HL-60 (cell line): Measurements from ENCODE around the gene SELENOV.

Experiments
- DNase-seq, 2 experiments: peaks; one replicate each; pipeline ENCODE4 v3.0.0-alpha.2; 2010 to 2020; ENCODE audit warnings: low read depth in 1 of 2, low spot score in 1 of 2
- H3K27ac ChIP-seq: fragments of 250-450 bp; sonication (Bioruptor Pico); replicated peaks from 2 replicates; pipeline ENCODE4 v1.5.1; 2020; ENCODE audit warnings: mild to moderate bottlenecking, moderate library complexity
- H3K27me3 ChIP-seq: fragments of 250-450 bp; sonication (Bioruptor Pico); 2 replicates; pipeline ENCODE4 v1.5.1; 2021; ENCODE audit warnings: mild to moderate bottlenecking, moderate library complexity; ENCODE audit not compliant: insufficient read depth, poor library complexity, severe bottlenecking
- H3K4me3 ChIP-seq: replicated peaks from 2 replicates; pipeline ENCODE4 v1.5.1; 2011; ENCODE audit warnings: mild to moderate bottlenecking, control low read depth, low read length; ENCODE audit not compliant: insufficient read depth
- GABPA ChIP-seq: IDR thresholded peaks from 2 replicates; pipeline ENCODE4 v1.6.1; 2012; ENCODE audit warnings: low read depth
- POLR2AphosphoS5 ChIP-seq: IDR thresholded peaks from 2 replicates; pipeline ENCODE4 v1.6.1; 2012; ENCODE audit warnings: low read depth
- SPI1 ChIP-seq: IDR thresholded peaks from 2 replicates; pipeline ENCODE4 v1.6.1; 2012; ENCODE audit warnings: low read depth, mild to moderate bottlenecking, borderline replicate concordance
- TF ChIP-seq, protein P1 (sequence below): IDR thresholded peaks from one replicate; pipeline ENCODE4 v1.5.1; 2011; ENCODE audit warnings: low read length, control low read depth, inconsistent platforms; ENCODE audit not compliant: insufficient read depth
- TF ChIP-seq, protein P2 (sequence below): IDR thresholded peaks from 2 replicates; pipeline ENCODE4 v1.6.1; 2012; ENCODE audit warnings: low read depth; ENCODE audit not compliant: insufficient replicate concordance

The SELENOV gene

DNA sequence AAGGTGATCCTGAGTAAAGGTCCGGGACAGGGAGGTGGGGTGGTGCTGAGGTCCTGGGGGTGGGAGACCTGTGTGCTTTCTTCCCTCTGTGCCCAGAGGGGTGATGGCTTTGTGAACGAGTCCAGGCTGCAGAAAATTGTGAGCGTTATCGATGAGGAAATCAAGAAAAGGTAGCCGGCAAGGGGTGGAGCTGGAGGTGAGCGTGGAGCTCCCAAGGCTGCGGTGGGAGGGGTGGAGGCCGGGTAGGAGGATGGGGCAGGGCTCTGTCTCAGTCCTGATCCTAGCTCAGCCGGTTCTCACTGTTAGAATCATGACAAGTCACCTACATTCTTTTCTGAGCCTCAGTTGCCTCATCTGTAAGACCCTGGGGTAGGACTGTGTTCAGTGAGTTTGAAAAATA lies 4.0 kb downstream of the SELENOV start:
- TF ChIP-seq POLR2AphosphoS5, result no peak
- TF ChIP-seq SPI1, result no peak
- TF ChIP-seq, protein P1, sequence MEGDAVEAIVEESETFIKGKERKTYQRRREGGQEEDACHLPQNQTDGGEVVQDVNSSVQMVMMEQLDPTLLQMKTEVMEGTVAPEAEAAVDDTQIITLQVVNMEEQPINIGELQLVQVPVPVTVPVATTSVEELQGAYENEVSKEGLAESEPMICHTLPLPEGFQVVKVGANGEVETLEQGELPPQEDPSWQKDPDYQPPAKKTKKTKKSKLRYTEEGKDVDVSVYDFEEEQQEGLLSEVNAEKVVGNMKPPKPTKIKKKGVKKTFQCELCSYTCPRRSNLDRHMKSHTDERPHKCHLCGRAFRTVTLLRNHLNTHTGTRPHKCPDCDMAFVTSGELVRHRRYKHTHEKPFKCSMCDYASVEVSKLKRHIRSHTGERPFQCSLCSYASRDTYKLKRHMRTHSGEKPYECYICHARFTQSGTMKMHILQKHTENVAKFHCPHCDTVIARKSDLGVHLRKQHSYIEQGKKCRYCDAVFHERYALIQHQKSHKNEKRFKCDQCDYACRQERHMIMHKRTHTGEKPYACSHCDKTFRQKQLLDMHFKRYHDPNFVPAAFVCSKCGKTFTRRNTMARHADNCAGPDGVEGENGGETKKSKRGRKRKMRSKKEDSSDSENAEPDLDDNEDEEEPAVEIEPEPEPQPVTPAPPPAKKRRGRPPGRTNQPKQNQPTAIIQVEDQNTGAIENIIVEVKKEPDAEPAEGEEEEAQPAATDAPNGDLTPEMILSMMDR, result no peak
- TF ChIP-seq GABPA, result no peak
- TF ChIP-seq, protein P2, sequence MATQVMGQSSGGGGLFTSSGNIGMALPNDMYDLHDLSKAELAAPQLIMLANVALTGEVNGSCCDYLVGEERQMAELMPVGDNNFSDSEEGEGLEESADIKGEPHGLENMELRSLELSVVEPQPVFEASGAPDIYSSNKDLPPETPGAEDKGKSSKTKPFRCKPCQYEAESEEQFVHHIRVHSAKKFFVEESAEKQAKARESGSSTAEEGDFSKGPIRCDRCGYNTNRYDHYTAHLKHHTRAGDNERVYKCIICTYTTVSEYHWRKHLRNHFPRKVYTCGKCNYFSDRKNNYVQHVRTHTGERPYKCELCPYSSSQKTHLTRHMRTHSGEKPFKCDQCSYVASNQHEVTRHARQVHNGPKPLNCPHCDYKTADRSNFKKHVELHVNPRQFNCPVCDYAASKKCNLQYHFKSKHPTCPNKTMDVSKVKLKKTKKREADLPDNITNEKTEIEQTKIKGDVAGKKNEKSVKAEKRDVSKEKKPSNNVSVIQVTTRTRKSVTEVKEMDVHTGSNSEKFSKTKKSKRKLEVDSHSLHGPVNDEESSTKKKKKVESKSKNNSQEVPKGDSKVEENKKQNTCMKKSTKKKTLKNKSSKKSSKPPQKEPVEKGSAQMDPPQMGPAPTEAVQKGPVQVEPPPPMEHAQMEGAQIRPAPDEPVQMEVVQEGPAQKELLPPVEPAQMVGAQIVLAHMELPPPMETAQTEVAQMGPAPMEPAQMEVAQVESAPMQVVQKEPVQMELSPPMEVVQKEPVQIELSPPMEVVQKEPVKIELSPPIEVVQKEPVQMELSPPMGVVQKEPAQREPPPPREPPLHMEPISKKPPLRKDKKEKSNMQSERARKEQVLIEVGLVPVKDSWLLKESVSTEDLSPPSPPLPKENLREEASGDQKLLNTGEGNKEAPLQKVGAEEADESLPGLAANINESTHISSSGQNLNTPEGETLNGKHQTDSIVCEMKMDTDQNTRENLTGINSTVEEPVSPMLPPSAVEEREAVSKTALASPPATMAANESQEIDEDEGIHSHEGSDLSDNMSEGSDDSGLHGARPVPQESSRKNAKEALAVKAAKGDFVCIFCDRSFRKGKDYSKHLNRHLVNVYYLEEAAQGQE, result no peak
- no peak for DNase-seq
- H3K27me3 ChIP-seq, result peaks cover 29% of the 10 kb centered on the region
- no peak overlapping the region for H3K27ac ChIP-seq
- H3K4me3 ChIP-seq, result no peak overlapping the region

DNA sequence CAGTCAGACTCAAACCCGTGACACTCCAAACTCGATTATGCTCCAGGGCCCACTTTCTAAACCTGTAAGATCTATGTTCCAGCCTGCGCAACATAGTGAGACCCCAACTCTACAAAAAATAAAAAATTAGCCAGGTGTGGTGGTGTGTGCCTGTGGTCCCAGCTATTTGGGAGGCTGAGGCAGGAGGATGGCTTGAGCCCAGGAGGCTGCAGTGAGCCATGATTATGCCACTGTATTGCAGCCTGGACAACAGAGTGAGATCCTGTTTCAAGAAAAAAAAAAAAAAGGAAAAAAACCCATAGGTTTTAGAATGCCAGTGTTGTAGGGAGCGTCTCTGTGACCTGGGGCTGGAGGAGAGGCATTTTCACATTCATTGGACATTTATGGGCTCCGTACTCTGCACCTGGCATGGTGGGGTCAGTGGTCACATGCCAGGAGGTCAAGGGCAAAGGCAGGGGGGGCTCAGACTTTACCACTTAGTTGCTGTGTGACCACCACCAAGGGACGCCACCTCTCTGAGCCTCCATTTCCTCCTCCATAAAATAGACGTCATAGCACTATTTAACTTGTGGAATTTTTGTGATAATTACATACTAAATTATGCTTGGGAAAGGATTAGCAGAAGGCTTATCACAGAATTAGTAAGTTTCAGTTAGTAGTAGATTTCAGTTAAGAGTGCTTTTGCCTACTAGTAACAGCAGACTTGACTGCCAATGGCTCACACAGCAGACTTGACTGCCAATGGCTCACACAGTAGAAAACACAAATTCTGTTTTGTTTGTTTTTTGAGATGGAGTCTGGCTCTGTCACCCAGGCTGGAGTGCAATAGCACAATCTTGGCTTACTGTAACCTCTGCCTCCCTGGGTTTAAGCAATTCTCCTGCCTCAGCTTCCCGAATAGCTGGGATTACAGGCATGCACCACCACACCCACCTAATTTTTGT lies 5.9 kb downstream of the SELENOV start:
- DNase-seq, result no peak
- no peak overlapping the region for H3K4me3 ChIP-seq
- peaks cover 10% of the 10 kb centered on the region for H3K27me3 ChIP-seq
- H3K27ac ChIP-seq, result no peak overlapping the region
- TF ChIP-seq, protein P2, result no peak
- TF ChIP-seq GABPA (no peak), POLR2AphosphoS5 (no peak), SPI1 (no peak)
- TF ChIP-seq, protein P1, result no peak

DNA sequence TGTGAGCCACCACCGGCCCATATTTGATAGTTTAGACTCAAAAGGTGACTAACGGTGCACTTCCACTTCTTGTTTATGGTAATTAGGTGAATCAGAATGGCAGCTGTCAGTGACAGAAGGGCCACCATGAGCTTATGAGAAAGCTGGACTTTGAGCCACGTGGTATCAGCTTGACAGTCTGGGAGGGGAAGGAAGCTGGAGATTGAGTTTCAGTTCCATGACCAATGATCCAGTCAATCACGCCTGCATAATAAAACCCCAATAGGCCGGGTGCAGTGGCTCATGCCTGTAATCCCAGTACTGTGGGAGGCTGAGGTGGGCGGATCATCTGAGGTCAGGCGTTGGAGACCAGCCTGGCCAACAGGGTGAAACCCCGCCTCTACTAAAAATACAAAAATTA lies 9.6 kb downstream of the SELENOV start:
- no peak for DNase-seq
- H3K27me3 ChIP-seq, result no peaks in the 10 kb centered on the region
- TF ChIP-seq, protein P2, result no peak
- no peak for TF ChIP-seq SPI1
- TF ChIP-seq, protein P1, result no peak
- TF ChIP-seq GABPA, result no peak
- no peak for TF ChIP-seq POLR2AphosphoS5
- no peak overlapping the region for H3K27ac ChIP-seq
- H3K4me3 ChIP-seq, result no peak overlapping the region
